GM21619 (cell line): Measurements from ENCODE around the gene CD6.

Experiments used
- ATAC-seq: cut with Tn5 transposase; IDR thresholded peaks from one replicate; pipeline ENCODE4 v1.9.1; 2021; ENCODE audit not compliant: unreplicated experiment

The CD6 gene

GRCh38 chr11:61007956-61008896 lies 36.7 kb downstream of the CD6 start:
- no peak for ATAC-seq

GRCh38 chr11:61008971-61009370 lies 37.5 kb downstream of the CD6 start:
- ATAC-seq: no peak

- ATAC-seq: no peak
Observed at GRCh38 chr11:61009392-61010275, 38.2 kb downstream of the CD6 start.

GRCh38 chr11:61010466-61011228 lies 39.2 kb downstream of the CD6 start:
- no peak for ATAC-seq

GRCh38 chr11:61011229-61011870 lies 39.9 kb downstream of the CD6 start:
- no peak for ATAC-seq

- no peak for ATAC-seq
Observed at GRCh38 chr11:61011950-61012736, 40.7 kb downstream of the CD6 start.

- ATAC-seq: no peak
Observed at GRCh38 chr11:61012737-61013215, 41.3 kb downstream of the CD6 start.

GRCh38 chr11:61018059-61018458 lies 46.6 kb downstream of the CD6 start:
- ATAC-seq: no peak

- ATAC-seq: no peak
Observed at GRCh38 chr11:61019037-61019831, 47.8 kb downstream of the CD6 start.

GRCh38 chr11:61019832-61020405 lies 48.4 kb downstream of the CD6 start:
- ATAC-seq: no peak

- no peak for ATAC-seq
Observed at GRCh38 chr11:61020551-61021235, 49.2 kb downstream of the CD6 start.

GRCh38 chr11:61021661-61022212 lies 50.3 kb downstream of the CD6 start:
- no peak for ATAC-seq

GRCh38 chr11:61022311-61023085 lies 51.0 kb downstream of the CD6 start:
- ATAC-seq: no peak

GRCh38 chr11:61023086-61023965 lies 51.8 kb downstream of the CD6 start:
- ATAC-seq: no peak

- no peak for ATAC-seq
Observed at GRCh38 chr11:61023966-61024295, 52.5 kb downstream of the CD6 start.
